H1 (cell line): ENCODE data around the gene PHF23. TPM values are rescaled to one million over a fixed set of nuclear protein-coding genes. Genes with fewer than 3 reads are reported as not detected.

Experiments used
- CTCF ChIA-PET: fragments of 300-600 bp; sonication (Branson Sonifier 250); formaldehyde crosslinking; loops from one replicate; lab custom pipeline; 2021; ENCODE audit not compliant: partially characterized antibody; lab: Charles Lee
- POLR2A ChIA-PET: fragments of 300-600 bp; sonication (Branson Sonifier 250); formaldehyde crosslinking; loops from one replicate; lab custom pipeline; 2021; ENCODE audit warnings: inconsistent platforms; ENCODE audit not compliant: partially characterized antibody; lab: Charles Lee
- DNase-seq, 2 experiments: peaks; one replicate each; pipeline versions ENCODE4 v3.0.0 to v3.0.0-alpha.2; 2010 to 2022; ENCODE audit warnings: low spot score in 2 of 2, low read depth in 1 of 2, mixed read lengths in 1 of 2
- FAIRE-seq: peaks from 2 replicates; lab custom pipeline; 2011; peaks lifted over from hg19 to GRCh38; lab: Jason Lieb, UNC
- H2AFZ ChIP-seq: 2 replicates; pipeline ENCODE4 v1.8.1; 2012; ENCODE audit warnings: low read length, inconsistent platforms
- H2AK5ac ChIP-seq: 2 replicates; pipeline ENCODE4 v1.6.1; 2013; ENCODE audit warnings: low read depth, low read length
- H2BK120ac ChIP-seq: replicated peaks from 2 replicates; pipeline ENCODE3; 2013; ENCODE audit warnings: low read depth, low read length, inconsistent platforms
- H2BK12ac ChIP-seq: 2 replicates; pipeline ENCODE4 v1.6.1; 2013; ENCODE audit warnings: low read depth, low read length
- H2BK15ac ChIP-seq: 2 replicates; pipeline ENCODE4 v1.6.1; 2013; ENCODE audit warnings: low read length
- H2BK20ac ChIP-seq: 2 replicates; pipeline ENCODE4 v1.6.1; 2013; ENCODE audit warnings: low read length
- H2BK5ac ChIP-seq: 2 replicates; pipeline ENCODE4 v1.6.1; 2013; ENCODE audit warnings: low read depth, low read length
- H3K14ac ChIP-seq: 2 replicates; pipeline ENCODE4 v1.6.1; 2013; ENCODE audit warnings: inconsistent platforms; ENCODE audit not compliant: insufficient read length
- H3K18ac ChIP-seq: 2 replicates; pipeline ENCODE4 v1.6.1; 2013; ENCODE audit warnings: low read length; ENCODE audit errors: extremely low read depth
- H3K23ac ChIP-seq: 2 replicates; pipeline ENCODE4 v1.6.1; 2013; ENCODE audit warnings: inconsistent platforms; ENCODE audit not compliant: insufficient read length
- H3K23me2 ChIP-seq: 2 replicates; pipeline ENCODE4 v1.6.1; 2013; ENCODE audit warnings: low read depth, low read length
- H3K27ac ChIP-seq: 2 replicates; pipeline ENCODE4 v1.6.1; 2011; ENCODE audit warnings: low read depth, low read length, inconsistent platforms
- H3K27me3 ChIP-seq, 4 experiments: replicated peaks in 1 of 4; 1 replicate in 1 of 4; 2 replicates in 3 of 4; pipeline versions ENCODE4 v1.6.1 to v1.8.1; 2011 to 2013; ENCODE audit warnings: low read length in 3 of 4, mild to moderate bottlenecking in 3 of 4, inconsistent platforms in 2 of 4, mixed read lengths in 2 of 4, moderate library complexity in 1 of 4; ENCODE audit not compliant: control insufficient read depth in 3 of 4, insufficient read depth in 3 of 4; ENCODE audit errors: extremely low read depth in 1 of 4
- H3K36me3 ChIP-seq, 4 experiments: 2 replicates each; pipeline versions ENCODE4 v1.6.1 to v1.8.1; 2011 to 2013; ENCODE audit warnings: mild to moderate bottlenecking in 4 of 4, low read length in 3 of 4, moderate library complexity in 2 of 4, control low read depth in 1 of 4, inconsistent platforms in 1 of 4; ENCODE audit not compliant: insufficient read depth in 4 of 4, control insufficient read depth in 2 of 4
- H3K4ac ChIP-seq: replicated peaks from 2 replicates; pipeline ENCODE3; 2013; ENCODE audit warnings: low read length, low read depth, mixed read lengths, inconsistent platforms; ENCODE audit not compliant: insufficient read length
- H3K4me1 ChIP-seq, 4 experiments: replicated peaks in 1 of 4; 1 replicate in 1 of 4; 2 replicates in 3 of 4; pipeline versions ENCODE4 v1.6.1 to v1.8.1; 2011 to 2013; ENCODE audit warnings: low read length in 3 of 4, inconsistent platforms in 2 of 4, mixed read lengths in 1 of 4; ENCODE audit not compliant: insufficient read depth in 4 of 4, control insufficient read depth in 3 of 4
- H3K4me2 ChIP-seq, 2 experiments: 2 replicates each; pipeline versions ENCODE4 v1.6.1 to v1.8.1; 2011 to 2013; ENCODE audit warnings: low read depth in 2 of 2, low read length in 2 of 2, control low read depth in 1 of 2, inconsistent platforms in 1 of 2, mild to moderate bottlenecking in 1 of 2; ENCODE audit not compliant: insufficient read depth in 1 of 2
- H3K4me3 ChIP-seq, 4 experiments: fragments of 200-600, 300-600 bp in 1 of 4; sonication (generic), shearing (Covaris generic), sonication (Bioruptor Twin) in 1 of 4; 2 replicates each; pipeline versions ENCODE4 v1.5.1 to v1.8.1; 2011 to 2016; ENCODE audit warnings: low read length in 4 of 4, low read depth in 3 of 4, control low read depth in 2 of 4, inconsistent platforms in 2 of 4, mild to moderate bottlenecking in 2 of 4, mixed read lengths in 1 of 4, moderate library complexity in 1 of 4; ENCODE audit not compliant: insufficient read depth in 2 of 4; ENCODE audit errors: extremely low read depth in 1 of 4
- H3K56ac ChIP-seq: replicated peaks from 2 replicates; pipeline ENCODE3; 2013; ENCODE audit warnings: low read depth, mild to moderate bottlenecking, mixed read lengths, low read length, inconsistent platforms; ENCODE audit not compliant: insufficient read length
- H3K79me1 ChIP-seq: 2 replicates; pipeline ENCODE4 v1.6.1; 2013; ENCODE audit warnings: low read depth, low read length, control low read depth
- H3K79me2 ChIP-seq, 2 experiments: 2 replicates each; pipeline versions ENCODE4 v1.6.1 to v1.8.1; 2012 to 2013; ENCODE audit warnings: low read length in 2 of 2, mild to moderate bottlenecking in 2 of 2, inconsistent platforms in 1 of 2; ENCODE audit not compliant: insufficient read depth in 2 of 2, control insufficient read depth in 1 of 2
- H3K9ac ChIP-seq, 4 experiments: replicated peaks in 1 of 4; 1 replicate in 1 of 4; 2 replicates in 3 of 4; pipeline versions ENCODE4 v1.6.1 to v1.8.1; 2011 to 2013; ENCODE audit warnings: low read depth in 3 of 4, low read length in 3 of 4, control low read depth in 2 of 4, mild to moderate bottlenecking in 2 of 4, moderate library complexity in 2 of 4, inconsistent platforms in 1 of 4; ENCODE audit errors: extremely low read depth in 1 of 4
- H3K9me3 ChIP-seq, 2 experiments: 2 replicates each; pipeline versions ENCODE4 v1.6.1 to v1.8.1; 2012 to 2013; ENCODE audit warnings: mild to moderate bottlenecking in 2 of 2, moderate library complexity in 2 of 2, control low read depth in 1 of 2, inconsistent platforms in 1 of 2, low read depth in 1 of 2, low read length in 1 of 2, mixed read lengths in 1 of 2; ENCODE audit not compliant: insufficient read depth in 2 of 2
- H4K20me1 ChIP-seq, 2 experiments: replicated peaks in 1 of 2; 2 replicates each; pipeline versions ENCODE3 to v1.8.1; 2011 to 2013; ENCODE audit warnings: inconsistent platforms in 2 of 2, low read length in 2 of 2, mild to moderate bottlenecking in 1 of 2; ENCODE audit not compliant: insufficient read depth in 2 of 2, control insufficient read depth in 1 of 2
- H4K5ac ChIP-seq: 2 replicates; pipeline ENCODE4 v1.6.1; 2013; ENCODE audit warnings: low read length, low read depth, mixed read lengths, inconsistent platforms; ENCODE audit not compliant: insufficient read length
- H4K8ac ChIP-seq: 2 replicates; pipeline ENCODE4 v1.8.0; 2013; ENCODE audit warnings: mild to moderate bottlenecking, moderate library complexity, low read length, inconsistent platforms; ENCODE audit not compliant: insufficient read depth; ENCODE audit errors: extremely low read depth
- H4K91ac ChIP-seq: replicated peaks from 2 replicates; pipeline ENCODE3; 2013; ENCODE audit warnings: low read length, mixed read lengths, inconsistent platforms; ENCODE audit not compliant: insufficient read length
- ATF3 ChIP-seq: IDR thresholded peaks from 2 replicates; pipeline ENCODE4 v1.6.1; 2011; ENCODE audit warnings: low read depth, mild to moderate bottlenecking, low read length; ENCODE audit not compliant: insufficient read depth
- GTF2F1 ChIP-seq: IDR thresholded peaks from 2 replicates; pipeline ENCODE4 v1.6.1; 2012; ENCODE audit warnings: low read depth, low read length, improper control_type of control experiment, borderline replicate concordance
- HDAC6 ChIP-seq: IDR thresholded peaks from one replicate; pipeline ENCODE4 v1.7.1; 2012; ENCODE audit warnings: low read depth, mild to moderate bottlenecking, inconsistent platforms, low read length, moderate library complexity
- NANOG ChIP-seq: IDR thresholded peaks from 2 replicates; pipeline ENCODE4 v1.6.1; 2011; ENCODE audit warnings: low read length, low read depth, mild to moderate bottlenecking, inconsistent platforms; ENCODE audit not compliant: insufficient read depth, poor library complexity, severe bottlenecking
- POLR2A ChIP-seq, 2 experiments: IDR thresholded peaks; 1 replicate in 1 of 2; 2 replicates in 1 of 2; pipeline ENCODE4 v1.6.1; 2011; ENCODE audit warnings: low read depth in 2 of 2, low read length in 2 of 2, mild to moderate bottlenecking in 2 of 2; ENCODE audit errors: control extremely low read depth in 1 of 2
- SIN3A ChIP-seq, 2 experiments: IDR thresholded peaks in 1 of 2; conservative IDR thresholded peaks in 1 of 2; 2 replicates each; pipeline ENCODE4 v1.6.1; 2011 to 2012; ENCODE audit warnings: low read length in 2 of 2, improper control_type of control experiment in 1 of 2, low read depth in 1 of 2, mild to moderate bottlenecking in 1 of 2
- SIRT6 ChIP-seq: IDR thresholded peaks from one replicate; pipeline ENCODE4 v1.7.1; 2012; ENCODE audit warnings: low read length, inconsistent platforms
- SP4 ChIP-seq: IDR thresholded peaks from 2 replicates; pipeline ENCODE4 v1.6.1; 2012; ENCODE audit warnings: low read length, inconsistent platforms
- USF2 ChIP-seq: IDR thresholded peaks from 2 replicates; pipeline ENCODE4 v1.6.1; 2011; ENCODE audit warnings: low read length, improper control_type of control experiment
- WGBS, 2 experiments: shearing (Covaris generic) in 1 of 2; methylation state at CpG; one replicate each; pipeline versions ENCODE4 v1.1.6 to v1.1.7; 2013 to 2015; ENCODE audit warnings: low lambda C conversion rate in 2 of 2, mixed read lengths in 2 of 2, inconsistent platforms in 1 of 2, low coverage in 1 of 2, missing lambda C conversion rate in 1 of 2; ENCODE audit not compliant: insufficient replicate concordance in 2 of 2, insufficient coverage in 1 of 2, insufficient read length in 1 of 2; ENCODE audit errors: extremely low coverage in 1 of 2, missing lambda C conversion rate in 1 of 2; 5-methylcytosine and 5-hydroxymethylcytosine counted together
- polyA plus RNA-seq, 7 experiments: library from polyadenylated mRNA; depleted of rRNA in 3 of 7; stranded (reverse) in 5 of 7; unstranded in 2 of 7; fragments of >200 nt in 5 of 7; fragments of 200-250 nt in 2 of 7; gene quantifications; 1 replicate in 5 of 7; 2 replicates in 1 of 7; 4 replicates in 1 of 7; pipeline versions ENCODE4 v1.2.1 to v1.2.3, GENCODE V29; 2011 to 2013; ENCODE audit warnings: missing spikeins in 2 of 7, mixed read lengths in 2 of 7
- total RNA-seq: library from RNA; stranded (reverse); fragmentation: NEBNext Ultra II Directional; extraction: Animal tissue kit (Norgen Biotek cat#: 25700); gene quantifications from 2 replicates; pipeline ENCODE4 v1.2.1, GENCODE V29; 2021

The PHF23 gene
- total and polyA plus RNA-seq, 2 of the 8 experiments (the other 6 are each of a cell fraction or from before 2014, with no cell fraction given), result 47.5 to 62.8 TPM

DNA sequence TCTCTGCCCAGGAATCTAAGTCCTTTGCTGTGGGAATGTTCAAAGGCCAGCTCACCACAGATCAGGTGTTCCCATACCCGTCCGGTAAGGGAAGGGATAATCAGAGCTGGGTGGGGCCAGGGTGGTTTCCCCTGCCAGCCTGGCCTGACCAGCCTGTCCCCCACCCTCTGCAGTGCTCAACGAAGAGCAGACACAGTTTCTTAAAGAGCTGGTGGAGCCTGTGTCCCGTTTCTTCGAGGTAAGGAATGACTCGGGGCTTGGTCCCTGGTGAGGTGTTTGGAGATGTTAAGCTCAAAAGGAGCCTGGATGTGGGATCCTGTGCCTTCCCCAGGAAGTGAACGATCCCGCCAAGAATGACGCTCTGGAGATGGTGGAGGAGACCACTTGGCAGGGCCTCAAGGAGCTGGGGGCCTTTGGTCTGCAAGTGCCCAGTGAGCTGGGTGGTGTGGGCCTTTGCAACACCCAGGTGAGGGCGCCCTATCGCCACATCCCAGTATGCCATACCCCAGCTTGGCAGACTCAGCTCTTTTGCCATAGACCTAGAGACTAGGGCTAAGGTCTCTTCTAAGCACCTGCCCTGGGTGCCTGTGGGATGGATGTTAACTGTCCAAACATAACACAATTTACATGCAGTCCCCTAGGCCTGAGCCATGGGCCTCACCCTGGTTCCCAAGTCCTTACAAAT is 18.5 kb downstream of the PHF23 start:
- H3K27ac ChIP-seq, result peak overlapping the region; percentile 49
- TF ChIP-seq ATF3 (no peak), USF2 (no peak), SP4 (no peak), NANOG (no peak), HDAC6 (no peak), SIRT6 (no peak), POLR2A (IDR thresholded peaks at IDR 0.05; ENCODE audit: control extremely low read depth in 1 of 2, low read depth in 2 of 2, low read length in 2 of 2) (peak in 1 of 2 experiments; percentile 62; a peak in 2 of 3 replicates), GTF2F1 (no peak), SIN3A (conservative IDR thresholded peaks at IDR 0.05 in 1 of 2, IDR thresholded peaks at IDR 0.05 in 1 of 2; ENCODE audit: low read depth in 1 of 2, low read length in 2 of 2) (peak in 1 of 2 experiments; percentile 30; a peak in 1 of 4 replicates)

More for the DNA sequence above, 18.5 kb downstream of the PHF23 start:
- CTCF ChIA-PET, result interaction anchor here (0.6 to 4.3 kb wide), 13 partner anchors 10 to 178 kb away, joined by 3 to 46 read pairs (median 4); partner anchors contain the start of genes DVL2, GABARAP and PHF23
- Histone ChIP-seq H3K4me2 (peak overlapping the region; percentile 73 to 80), H3K18ac (peak overlapping the region; percentile 65; the same call in 1 of the 2 replicates), H4K91ac (no peak overlapping the region), H3K79me2 (peaks cover 0 to 8% of the 10 kb centered on the region in 2 experiments; a peak in 1 of 4 replicates), H4K8ac (no peak overlapping the region), H3K9me3 (no peaks in the 10 kb centered on the region), H4K20me1 (peaks cover 10 to 25% of the 10 kb centered on the region in 2 experiments), H3K36me3 (peaks cover 15 to 38% (median 28%) of the 10 kb centered on the region in 4 experiments; a peak in 7 of 8 replicates), H3K79me1 (no peaks in the 10 kb centered on the region; the same call in 1 of the 2 replicates), H2BK15ac (no peak overlapping the region), H4K5ac (no peak overlapping the region), H3K9ac (peak overlapping the region in 3 of 4 experiments; percentile 26 to 81 (median 69); a peak in 6 of 7 replicates), H2AFZ (no peak overlapping the region), H2BK5ac (peak overlapping the region; percentile 80; the same call in 1 of the 2 replicates), H3K4me1 (peaks cover 6 to 30% (median 20%) of the 10 kb centered on the region in 4 experiments), H3K4me3 (peak overlapping the region; percentile 76 to 93 (median 86)), H3K14ac (no peak overlapping the region), H2BK12ac (0 out of 2 replicates have a peak overlapping the region, but pooled peaks have one; percentile 52), H3K27me3 (no peaks in the 10 kb centered on the region), H2BK120ac (no peak overlapping the region), H3K23ac (no peak overlapping the region), H3K4ac (no peak overlapping the region), H3K23me2 (peaks cover 15% of the 10 kb centered on the region; the same call in 1 of the 2 replicates), H3K56ac (no peak overlapping the region), H2AK5ac (no peak overlapping the region), H2BK20ac (no peak overlapping the region)
- FAIRE-seq (no peak), DNase-seq (peak in 1 of 2 experiments; percentile 73)
- POLR2A ChIA-PET, result interaction anchor here (0.8 to 10.7 kb wide), 21 partner anchors 13 to 215 kb away, joined by 3 to 386 read pairs (median 4); partner anchors contain the start of genes CLDN7, CTDNEP1, DVL2 and ELP5
- 65% methylated on average over 11 of the region's 11 CpGs; no CpG with 5 or more reads in 1 of the 2 experiments for WGBS, 2 experiments
